OCI-LY1 (cell line): ENCODE measurements around the gene NAXD.

Experiments used
- H2AFZ ChIP-seq: fragments of 200-600 bp; sonication (generic), shearing (Covaris generic); 2 replicates; pipeline ENCODE4 v1.6.0; 2014; ENCODE audit warnings: antibody characterized with exemption, mild to moderate bottlenecking, low read length
- H3F3A ChIP-seq: fragments of 200-600 bp; sonication (generic), shearing (Covaris generic); 2 replicates; pipeline ENCODE4 v1.6.0; 2014; ENCODE audit warnings: mild to moderate bottlenecking, antibody characterized with exemption, low read length, moderate library complexity; ENCODE audit not compliant: insufficient read depth
- H3K27ac ChIP-seq: fragments of 200-600 bp; sonication (generic); 2 replicates; pipeline ENCODE4 v1.5.1; 2014; ENCODE audit warnings: low read length, mixed run types, mild to moderate bottlenecking, low read depth; ENCODE audit not compliant: poor library complexity, severe bottlenecking
- H3K27me3 ChIP-seq: fragments of 200-600 bp; sonication (generic); 2 replicates; pipeline ENCODE4 v1.6.0; 2014; ENCODE audit warnings: antibody characterized with exemption, mild to moderate bottlenecking, low read length, moderate library complexity; ENCODE audit not compliant: insufficient read depth
- H3K36me3 ChIP-seq: fragments of 200-600 bp; sonication (generic); 2 replicates; pipeline ENCODE4 v1.6.1; 2014; ENCODE audit warnings: mild to moderate bottlenecking, antibody characterized with exemption, low read length, moderate library complexity, mixed read lengths; ENCODE audit not compliant: insufficient read depth
- H3K4me1 ChIP-seq: fragments of 200-600 bp; sonication (generic); 2 replicates; pipeline ENCODE4 v1.5.1; 2014; ENCODE audit warnings: mild to moderate bottlenecking, low read length, moderate library complexity; ENCODE audit not compliant: insufficient read depth, severe bottlenecking
- H3K4me2 ChIP-seq: fragments of 200-600 bp; sonication (generic), shearing (Covaris generic); 2 replicates; pipeline ENCODE4 v1.6.1; 2014; ENCODE audit warnings: low read length
- H3K4me3 ChIP-seq: fragments of 200-600 bp; sonication (generic); 2 replicates; pipeline ENCODE4 v1.5.1; 2014; ENCODE audit warnings: low read length, low read depth, mild to moderate bottlenecking, mixed read lengths; ENCODE audit not compliant: poor library complexity, severe bottlenecking
- H3K79me2 ChIP-seq: fragments of 200-600 bp; shearing (Covaris generic); 2 replicates; pipeline ENCODE4 v1.6.1; 2016; ENCODE audit warnings: mixed run types, low read length, mixed read lengths; ENCODE audit not compliant: insufficient read depth
- H3K9ac ChIP-seq: fragments of 200-600 bp; sonication (generic), shearing (Covaris generic); 2 replicates; pipeline ENCODE4 v1.6.1; 2014; ENCODE audit warnings: mild to moderate bottlenecking, low read length, mixed read lengths
- H3K9me2 ChIP-seq: fragments of 200-600 bp; sonication (generic), shearing (Covaris generic); 2 replicates; pipeline ENCODE4 v1.6.1; 2014; ENCODE audit warnings: low read depth, mild to moderate bottlenecking, low read length, mixed read lengths
- H3K9me3 ChIP-seq: fragments of 200-600 bp; shearing (Covaris generic); 2 replicates; pipeline ENCODE4 v1.6.1; 2014; ENCODE audit warnings: low read length, mixed read lengths
- H4K20me1 ChIP-seq: fragments of 200-600 bp; sonication (generic), shearing (Covaris generic); 2 replicates; pipeline ENCODE4 v1.6.0; 2016; ENCODE audit warnings: mild to moderate bottlenecking, low read length; ENCODE audit not compliant: insufficient read depth
- CTCF ChIP-seq: fragments of 200-600 bp; sonication (generic), shearing (Covaris generic); IDR thresholded peaks from 2 replicates; pipeline ENCODE4 v1.5.1; 2017; ENCODE audit warnings: mild to moderate bottlenecking, antibody characterized with exemption, low read length, moderate library complexity, mixed read lengths
- EZH2 ChIP-seq: fragments of 200-600 bp; sonication (generic), shearing (Covaris generic); IDR thresholded peaks from 2 replicates; pipeline ENCODE4 v1.8.0; 2017; ENCODE audit warnings: borderline replicate concordance, mixed run types, mild to moderate bottlenecking, antibody characterized with exemption, low read length, moderate library complexity, mixed read lengths

NAXD gene

GRCh38 chr13:110661256-110661655 is 45.9 kb downstream of the NAXD start:
- H3F3A ChIP-seq, result no peaks in the 10 kb centered on the region
- no peak overlapping the region for H2AFZ ChIP-seq
- H3K4me3 ChIP-seq, result no peak overlapping the region
- no peaks in the 10 kb centered on the region for H4K20me1 ChIP-seq
- no peak for TF ChIP-seq CTCF
- no peak for TF ChIP-seq EZH2
- H3K4me1 ChIP-seq, result peaks cover 15% of the 10 kb centered on the region
- H3K27me3 ChIP-seq, result no peaks in the 10 kb centered on the region
- H3K9me2 ChIP-seq, result no peaks in the 10 kb centered on the region
- no peak overlapping the region for H3K4me2 ChIP-seq
- peaks cover 88% of the 10 kb centered on the region for H3K36me3 ChIP-seq
- no peaks in the 10 kb centered on the region for H3K79me2 ChIP-seq
- H3K9me3 ChIP-seq, result peaks cover 10% of the 10 kb centered on the region
- no peak overlapping the region for H3K27ac ChIP-seq
- H3K9ac ChIP-seq, result no peak overlapping the region

- Histone ChIP-seq H3K36me3 (peaks cover 96% of the 10 kb centered on the region), H3K9me3 (peaks cover 10% of the 10 kb centered on the region), H3K4me3 (no peak overlapping the region), H3K27ac (no peak overlapping the region), H3K27me3 (no peaks in the 10 kb centered on the region), H4K20me1 (no peaks in the 10 kb centered on the region), H3K4me1 (peaks cover 22% of the 10 kb centered on the region), H3K9ac (no peak overlapping the region), H3K79me2 (no peaks in the 10 kb centered on the region), H2AFZ (no peak overlapping the region), H3F3A (no peaks in the 10 kb centered on the region), H3K4me2 (no peak overlapping the region), H3K9me2 (no peaks in the 10 kb centered on the region)
- no peak for TF ChIP-seq EZH2
- no peak for TF ChIP-seq CTCF
These were observed 46.7 kb downstream of the NAXD start for GRCh38 chr13:110662091-110662490.

GRCh38 chr13:110662777-110663443 is 47.6 kb downstream of the NAXD start:
- H3K9ac ChIP-seq, result no peak overlapping the region
- no peak overlapping the region for H2AFZ ChIP-seq
- no peaks in the 10 kb centered on the region for H3K79me2 ChIP-seq
- peaks cover 22% of the 10 kb centered on the region for H3K4me1 ChIP-seq
- TF ChIP-seq CTCF (no peak), EZH2 (no peak)
- H3K4me2 ChIP-seq, result no peak overlapping the region
- H3K9me2 ChIP-seq, result no peaks in the 10 kb centered on the region
- H3K27ac ChIP-seq, result no peak overlapping the region
- no peaks in the 10 kb centered on the region for H3K27me3 ChIP-seq
- H3F3A ChIP-seq, result no peaks in the 10 kb centered on the region
- no peak overlapping the region for H3K4me3 ChIP-seq
- H4K20me1 ChIP-seq, result no peaks in the 10 kb centered on the region
- peaks cover 96% of the 10 kb centered on the region for H3K36me3 ChIP-seq
- peaks cover 8% of the 10 kb centered on the region for H3K9me3 ChIP-seq
